GM20000 (cell line): ENCODE results near the gene ABCA7.

ENCODE experiments used
- DNase-seq: peaks from one replicate; pipeline ENCODE4 v3.0.0; 2012; ENCODE audit warnings: low spot score
- CTCF ChIP-seq: IDR thresholded peaks from 2 replicates; pipeline ENCODE4 v1.5.1; 2012; ENCODE audit warnings: mild to moderate bottlenecking, control low read depth; ENCODE audit errors: extremely low read depth, missing control alignments

The ABCA7 gene

GRCh38 chr19:1000591-1001537, 39.0 kb upstream of the ABCA7 start:
- no peak for DNase-seq
- no peak for TF ChIP-seq CTCF

- peak; percentile 93 for DNase-seq
- TF ChIP-seq CTCF, result peak; percentile 94
Observed at GRCh38 chr19:1001538-1002166, 38.3 kb upstream of the ABCA7 start.

- no peak for DNase-seq
- TF ChIP-seq CTCF, result no peak
Observed at GRCh38 chr19:1002600-1002999, 37.3 kb upstream of the ABCA7 start.

GRCh38 chr19:1003283-1003682, 36.6 kb upstream of the ABCA7 start:
- no peak for DNase-seq
- no peak for TF ChIP-seq CTCF

GRCh38 chr19:1004204-1004802, 35.6 kb upstream of the ABCA7 start:
- no peak for TF ChIP-seq CTCF
- DNase-seq, result no peak

- no peak for TF ChIP-seq CTCF
- DNase-seq, result no peak
Observed at GRCh38 chr19:1004803-1005664, 34.9 kb upstream of the ABCA7 start.
